Measurements from ENCODE around the gene MYRIP. TPM values are rescaled to one million over a fixed set of nuclear protein-coding genes. Genes with fewer than 3 reads are reported as not detected.

MYRIP gene
- total and polyA plus RNA-seq, 4 donors, result 0.98 to 11.7 (median 6.8) TPM

- Histone ChIP-seq H3K9ac (ENCODE audit: low read depth in 1 of 2, low read length in 2 of 2) (no peak overlapping the region), H3K4me1 (ENCODE audit: control insufficient read depth in 4 of 4, insufficient read depth in 4 of 4, low read length in 3 of 4) (peaks cover 0 to 4% (median 0%) of the 10 kb centered on the region in 4 donors), H3K4me3 (ENCODE audit: low read depth in 1 of 3, low read length in 3 of 3) (no peak overlapping the region), H3K36me3 (ENCODE audit: control insufficient read depth in 4 of 4, insufficient read depth in 3 of 4, low read depth in 1 of 4, low read length in 3 of 4) (no peaks in the 10 kb centered on the region), H3K27me3 (ENCODE audit: control insufficient read depth in 4 of 4, insufficient read depth in 4 of 4, low read length in 3 of 4) (no peaks in the 10 kb centered on the region), H3K9me3 (ENCODE audit: control insufficient read depth in 4 of 4, low read length in 3 of 4) (no peaks in the 10 kb centered on the region), H3K27ac (ENCODE audit: low read depth in 1 of 2, low read length in 2 of 2) (no peak overlapping the region)
- no peak for DNase-seq (ENCODE audit: low spot score)
- WGBS, result 79% methylated on average over 1 of the region's 1 CpG
- TF ChIP-seq NR2F2 (IDR thresholded peaks at IDR 0.05) (no peak), YY1 (IDR thresholded peaks at IDR 0.05) (no peak), ZBTB33 (IDR thresholded peaks at IDR 0.05) (no peak), RAD21 (IDR thresholded peaks at IDR 0.05) (no peak), CTCF (IDR thresholded peaks at IDR 0.05; ENCODE audit: low read depth, low read length, missing input control) (no peak), HNF4A (conservative IDR thresholded peaks at IDR 0.05) (no peak)
Measured at GRCh38 chr3:39843440-39843839, 34.0 kb downstream of the MYRIP start.

GRCh38 chr3:39848365-39848764 is 39.0 kb downstream of the MYRIP start:
- Histone ChIP-seq H3K4me1 (ENCODE audit: control insufficient read depth in 4 of 4, insufficient read depth in 4 of 4, low read length in 3 of 4) (peaks cover 0 to 11% (median under 1%) of the 10 kb centered on the region in 4 donors), H3K9me3 (ENCODE audit: control insufficient read depth in 4 of 4, low read length in 3 of 4) (no peaks in the 10 kb centered on the region), H3K27me3 (ENCODE audit: control insufficient read depth in 4 of 4, insufficient read depth in 4 of 4, low read length in 3 of 4) (no peaks in the 10 kb centered on the region), H3K4me3 (ENCODE audit: low read depth in 1 of 3, low read length in 3 of 3) (no peak overlapping the region), H3K27ac (ENCODE audit: low read depth in 1 of 2, low read length in 2 of 2) (no peak overlapping the region), H3K36me3 (ENCODE audit: control insufficient read depth in 4 of 4, insufficient read depth in 3 of 4, low read depth in 1 of 4, low read length in 3 of 4) (no peaks in the 10 kb centered on the region), H3K9ac (ENCODE audit: low read depth in 1 of 2, low read length in 2 of 2) (no peak overlapping the region)
- DNase-seq (ENCODE audit: low spot score), result no peak
- TF ChIP-seq FOXA1 (IDR thresholded peaks at IDR 0.05) (no peak), REST (IDR thresholded peaks at IDR 0.05) (no peak), RAD21 (IDR thresholded peaks at IDR 0.05) (no peak), NR2F2 (IDR thresholded peaks at IDR 0.05) (no peak), CTCF (IDR thresholded peaks at IDR 0.05; ENCODE audit: low read depth, low read length, missing input control) (no peak), HNF4G (IDR thresholded peaks at IDR 0.05) (no peak), ATF3 (IDR thresholded peaks at IDR 0.05) (no peak), FOXA2 (IDR thresholded peaks at IDR 0.05) (no peak), RXRA (IDR thresholded peaks at IDR 0.05) (no peak), ZBTB33 (IDR thresholded peaks at IDR 0.05) (no peak), JUND (IDR thresholded peaks at IDR 0.05) (no peak), EGR1 (IDR thresholded peaks at IDR 0.05; ENCODE audit: low read depth in 2 of 2) (no peak), MAX (IDR thresholded peaks at IDR 0.05) (no peak), YY1 (IDR thresholded peaks at IDR 0.05) (no peak)

Measured in liver (tissue), 9 donors.